Mesenteric fat pad (tissue), 1 donor: ENCODE results near the gene UGT2B17. TPM values are rescaled to one million over a fixed set of nuclear protein-coding genes. Genes with fewer than 3 reads are reported as not detected.
"Not testable (repeated sequence)": the region's sequence is repeated elsewhere in the genome, so short reads cannot be mapped to it uniquely, and the experiment has no call there.

Experiments
- DNase-seq: peaks from one replicate; pipeline ENCODE4 v3.0.0-alpha.2; 2020; ENCODE audit warnings: low spot score
- long read RNA-seq: library from polyadenylated mRNA; unstranded; transcript quantifications from one replicate; pipeline ENCODE4 v2.0.0, GENCODE V29; 2020
- total RNA-seq: library from RNA; stranded (reverse); fragmentation: NEBNext Ultra II Directional; extraction: Animal tissue kit (Norgen Biotek cat#: 25700); gene quantifications from one replicate; pipeline ENCODE4 v1.2.1, GENCODE V29; 2021
- donor health status: DM: yes; HTN: yes; CAD: no.

UGT2B17 gene
- total RNA-seq: 0.29 TPM
- long read RNA-seq: 0 reads

DNA sequence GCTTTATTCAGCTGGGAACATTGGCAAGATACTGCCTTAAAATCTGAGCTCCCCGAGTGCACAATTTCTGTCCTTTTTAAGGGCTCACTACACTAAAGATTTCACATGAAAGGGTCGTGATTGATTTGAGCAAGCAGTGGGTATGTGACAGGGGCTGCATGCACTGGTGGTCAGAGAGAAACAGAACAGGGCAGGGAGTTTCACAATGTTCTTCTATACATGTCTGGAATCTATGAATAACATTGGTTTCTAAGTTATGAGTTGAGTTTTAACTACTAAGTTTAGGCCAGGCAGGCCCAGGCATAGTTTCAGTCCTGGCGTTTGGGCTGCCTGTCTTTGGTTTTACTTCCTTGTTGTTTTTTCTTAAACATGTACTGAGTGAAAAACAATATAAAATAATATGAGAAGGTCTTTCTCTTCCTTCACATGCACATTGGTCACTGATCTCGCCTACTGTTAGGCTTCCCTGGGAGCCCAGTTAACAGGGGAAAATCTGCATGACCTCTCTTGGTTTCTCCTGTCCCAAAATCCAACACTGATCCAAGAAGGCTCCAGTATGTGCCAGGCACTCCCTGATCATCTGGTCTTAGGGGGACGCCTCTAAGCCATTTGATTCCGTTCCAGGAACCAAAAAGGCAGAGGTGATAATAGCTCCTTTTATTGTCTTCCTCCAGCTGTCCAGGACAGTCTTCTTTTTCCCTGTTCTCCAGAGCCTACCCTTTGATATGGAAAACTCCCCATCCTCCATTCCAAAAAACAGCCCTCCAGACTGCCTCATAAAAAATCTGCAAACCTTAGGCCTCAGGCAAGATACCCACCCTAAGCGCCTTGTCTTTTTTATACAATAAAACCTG lies at the start of gene UGT2B17:
Gene UGT2B17, minus strand, starts transcription at position 51 of the 854 bp plus-strand sequence. CDS start 7,838 bp downstream, outside the sequence.
- DNase-seq: no peak

DNA sequence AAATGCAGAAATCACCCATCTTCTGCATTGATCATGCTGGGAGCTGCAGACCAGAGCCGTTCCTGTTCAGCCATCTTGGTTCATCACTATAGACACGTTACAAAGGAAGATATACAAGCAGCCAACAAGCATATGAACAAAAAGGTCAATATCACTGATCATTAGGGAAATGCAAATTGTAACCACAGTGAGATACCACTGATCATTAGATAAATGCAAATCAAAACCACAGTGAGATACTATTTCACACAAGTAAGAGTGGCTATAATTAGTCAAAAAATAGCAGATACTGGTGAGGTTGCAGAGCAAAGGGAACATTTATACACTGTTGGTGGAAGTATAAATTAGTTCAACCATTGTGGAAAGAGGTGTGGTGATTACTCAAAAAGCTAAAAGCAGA lies 46.6 kb upstream of the UGT2B17 start:
- DNase-seq: not testable (repeated sequence)

DNA sequence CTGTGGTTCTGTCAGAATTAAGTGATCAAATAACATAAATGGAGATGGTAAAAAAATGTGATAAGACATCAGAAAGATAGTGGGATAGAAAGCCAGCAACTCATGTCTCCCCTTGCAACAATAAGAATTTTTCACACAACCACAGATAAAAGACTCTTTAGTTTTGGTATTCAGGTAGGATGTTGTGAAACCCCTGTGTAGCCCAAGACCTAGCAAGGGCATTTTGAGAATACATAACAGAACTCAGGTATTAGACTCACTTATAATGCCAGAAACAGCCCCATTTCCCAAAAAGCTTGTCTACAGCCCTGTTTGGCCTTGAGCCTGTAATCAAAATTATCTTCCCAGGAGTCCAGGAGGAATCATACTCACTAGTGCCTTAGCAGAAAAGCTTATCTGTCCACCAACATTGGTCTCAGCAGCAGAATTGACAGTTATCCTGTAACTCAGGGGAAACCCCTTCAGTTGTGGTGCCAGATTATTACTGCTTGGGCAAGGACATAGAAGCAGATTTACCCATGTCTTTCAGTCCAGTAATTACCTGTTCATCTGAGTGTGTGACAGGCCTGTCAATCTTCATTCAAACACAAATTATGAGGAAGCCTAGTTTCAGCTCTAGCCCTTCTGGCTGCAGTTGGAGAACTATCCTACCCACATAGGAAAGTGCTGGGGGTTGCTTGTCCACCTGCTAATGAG lies 41.0 kb upstream of the UGT2B17 start:
- no peak for DNase-seq

DNA sequence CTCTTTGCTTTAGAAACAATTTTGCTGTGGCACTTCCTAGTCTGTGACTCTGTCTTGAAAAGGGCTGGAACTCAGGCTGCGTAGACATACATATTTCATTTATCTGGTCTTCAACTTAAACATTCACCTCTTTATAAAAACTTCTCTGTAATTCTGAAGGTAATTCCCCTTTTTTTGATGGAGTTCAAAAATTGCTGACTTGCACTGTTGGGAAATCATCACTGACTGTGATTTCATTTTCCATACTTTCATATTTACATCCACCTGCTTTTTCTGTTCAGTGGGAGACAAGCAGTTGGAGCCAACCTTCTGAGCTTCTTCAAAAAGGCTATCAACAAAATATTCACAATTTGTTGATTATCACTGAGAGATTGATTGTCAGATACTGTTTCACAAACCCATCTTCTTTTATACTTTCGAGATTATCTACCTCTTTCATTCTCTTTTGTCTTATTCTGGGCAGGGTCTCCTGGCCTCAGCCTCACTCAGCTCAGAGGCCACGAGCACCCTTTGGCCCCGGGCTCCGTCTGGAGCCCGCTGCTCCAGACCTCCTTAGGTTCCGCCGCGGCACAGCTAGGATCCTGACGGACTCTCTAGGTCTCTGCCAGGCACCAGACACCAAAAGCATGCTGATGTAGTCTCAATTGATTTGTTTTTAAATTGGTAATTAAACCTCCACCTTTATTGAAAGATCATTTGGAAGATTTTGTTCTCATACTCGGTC lies 39.7 kb upstream of the UGT2B17 start:
- DNase-seq: no peak

DNA sequence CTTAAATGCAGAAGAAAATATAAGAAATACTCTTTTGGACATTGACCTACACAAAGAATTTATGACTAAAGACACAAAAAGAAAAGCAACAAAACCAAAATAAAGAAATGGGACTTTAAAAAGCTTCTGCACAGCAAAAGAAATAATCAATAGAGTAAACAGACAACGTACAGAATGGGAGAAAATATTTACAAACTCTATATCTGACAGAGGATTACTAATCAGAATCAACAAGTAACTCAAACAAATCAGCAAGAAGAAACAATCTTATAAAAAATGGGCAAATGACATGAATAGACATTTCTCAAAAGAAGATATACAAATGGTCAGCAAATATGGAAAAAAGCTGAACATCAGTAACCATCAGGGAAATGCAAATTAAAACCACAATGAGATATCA lies 37.6 kb upstream of the UGT2B17 start:
- DNase-seq: no peak

DNA sequence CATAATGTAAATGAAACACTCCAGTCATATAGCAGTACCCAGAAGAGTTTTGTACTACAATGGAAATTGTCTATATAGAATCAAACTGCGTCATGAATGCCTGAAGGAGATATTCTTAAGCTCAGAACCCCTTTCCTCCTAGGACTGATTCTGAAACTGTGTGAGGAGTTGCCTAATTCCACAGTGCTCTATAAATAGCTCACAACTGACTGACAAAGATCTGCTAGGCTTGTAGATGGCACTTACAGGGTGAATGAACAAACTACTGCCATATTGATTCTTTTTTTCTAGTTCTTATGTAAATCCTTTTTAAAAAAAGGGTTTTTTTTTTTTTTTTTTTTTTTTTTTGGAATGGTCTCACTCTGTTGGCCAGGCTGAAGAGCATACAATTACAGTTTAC lies 30.1 kb upstream of the UGT2B17 start:
- no peak for DNase-seq

DNA sequence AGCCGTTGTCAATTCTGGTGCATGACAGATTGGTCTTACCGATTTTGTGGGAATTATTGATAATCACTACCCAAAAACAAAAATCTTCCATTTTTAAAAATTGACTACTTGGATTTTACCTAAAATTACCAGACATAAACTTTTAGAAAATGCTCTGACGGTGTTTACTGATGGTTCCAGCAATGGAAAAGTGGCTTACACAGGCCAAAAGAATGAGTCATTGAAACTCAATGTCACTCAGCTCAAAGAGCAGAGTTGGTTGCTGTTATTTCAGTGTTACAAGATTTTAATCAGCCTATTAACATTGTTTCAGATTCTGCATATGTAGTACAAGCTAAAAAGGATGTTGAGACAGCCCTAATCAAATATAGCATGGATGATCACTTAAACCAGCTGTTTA lies 23.0 kb upstream of the UGT2B17 start:
- no peak for DNase-seq

DNA sequence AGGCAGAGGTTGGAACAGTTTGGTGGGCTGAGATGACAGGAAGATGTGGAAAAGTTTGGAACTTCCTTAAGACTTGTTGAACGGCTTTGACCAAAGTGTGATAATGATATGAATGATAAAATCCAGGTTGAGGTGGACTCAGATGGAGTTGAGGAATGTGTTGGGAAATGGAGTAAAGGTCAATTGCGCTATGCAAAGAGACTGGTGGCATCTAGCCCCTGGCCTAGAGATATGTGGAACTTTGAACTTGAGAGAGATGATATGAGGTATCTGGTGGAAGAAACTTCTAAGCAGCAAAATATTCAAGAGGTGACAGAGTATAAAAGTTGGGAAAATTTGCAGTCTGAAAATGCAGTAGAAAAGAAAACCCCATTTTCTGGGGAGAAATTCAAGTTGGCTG lies 21.4 kb upstream of the UGT2B17 start:
- DNase-seq: no peak

DNA sequence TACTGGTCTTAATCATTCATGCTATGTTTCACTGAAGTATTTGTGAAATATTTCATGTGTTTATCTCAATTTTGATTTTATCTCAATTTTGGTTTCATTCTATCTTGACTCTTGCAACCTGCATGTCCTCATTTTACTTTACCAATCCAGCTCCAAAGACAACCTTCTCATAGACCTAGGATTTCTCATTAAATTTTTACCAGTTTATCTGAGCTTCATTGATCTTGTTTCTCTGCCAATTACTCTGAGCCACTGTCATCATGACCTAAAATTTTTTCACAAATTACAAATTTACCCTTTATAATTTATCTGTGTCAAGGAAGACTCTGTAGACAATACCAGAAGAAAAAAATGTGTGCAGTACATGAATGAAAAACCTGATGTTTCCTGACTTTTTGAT lies 18.6 kb upstream of the UGT2B17 start:
- no peak for DNase-seq

DNA sequence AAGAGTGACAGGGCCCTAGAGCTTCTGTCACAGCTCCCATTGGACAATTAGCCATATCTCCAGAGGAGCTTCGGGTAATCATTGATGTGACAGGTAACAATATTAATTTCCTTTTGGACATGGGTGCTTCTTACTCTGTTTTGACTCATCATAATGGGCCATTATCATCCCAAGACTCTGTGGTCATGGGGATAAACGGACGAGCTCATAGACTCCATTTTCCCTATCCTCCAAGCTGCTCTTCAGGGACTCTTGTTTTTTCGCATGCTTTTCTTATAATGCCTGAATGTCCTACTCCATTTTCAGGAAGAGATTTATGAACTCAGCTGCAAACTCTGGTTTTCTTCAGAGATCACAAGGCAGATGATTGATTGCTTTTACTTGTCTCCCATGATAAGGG lies 17.0 kb upstream of the UGT2B17 start:
- DNase-seq: no peak

DNA sequence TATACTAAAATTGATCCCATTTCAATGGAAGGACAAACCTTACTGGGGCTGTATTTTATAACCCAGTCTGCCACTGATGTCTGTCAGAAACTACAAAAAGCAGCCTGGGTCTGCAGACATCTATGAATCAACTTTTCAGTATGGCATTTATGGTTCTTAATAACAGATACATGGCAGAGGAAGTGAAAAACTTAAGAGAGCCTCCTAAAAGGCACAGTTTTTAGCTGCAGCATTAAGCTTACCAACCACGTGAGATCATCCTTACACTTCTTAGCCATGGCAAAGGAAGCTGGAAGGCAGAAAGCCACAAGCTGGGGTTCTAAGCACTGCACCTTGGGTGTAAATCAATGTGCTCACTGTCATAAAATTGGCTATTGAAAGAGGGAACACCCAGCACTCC lies 16.6 kb upstream of the UGT2B17 start:
- DNase-seq: no peak

DNA sequence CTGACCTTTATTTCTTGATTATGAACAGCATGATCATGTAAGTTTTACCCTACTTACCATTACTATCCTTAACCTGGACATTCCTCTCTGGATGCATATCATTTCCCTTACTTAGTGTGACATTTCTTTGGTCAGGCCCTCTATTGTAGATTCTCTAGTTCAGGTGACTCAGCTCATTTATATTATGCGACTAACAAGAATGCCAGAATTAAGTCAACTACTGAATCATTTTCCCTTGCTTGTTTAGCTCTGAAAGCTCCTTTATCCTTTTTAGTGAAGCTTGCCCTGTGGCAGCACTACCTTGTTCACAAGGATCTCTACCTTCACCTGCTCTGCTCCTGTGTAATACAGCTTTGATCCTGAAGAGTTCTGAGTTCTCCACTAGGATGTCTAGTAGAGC lies 15.1 kb upstream of the UGT2B17 start:
- no peak for DNase-seq

DNA sequence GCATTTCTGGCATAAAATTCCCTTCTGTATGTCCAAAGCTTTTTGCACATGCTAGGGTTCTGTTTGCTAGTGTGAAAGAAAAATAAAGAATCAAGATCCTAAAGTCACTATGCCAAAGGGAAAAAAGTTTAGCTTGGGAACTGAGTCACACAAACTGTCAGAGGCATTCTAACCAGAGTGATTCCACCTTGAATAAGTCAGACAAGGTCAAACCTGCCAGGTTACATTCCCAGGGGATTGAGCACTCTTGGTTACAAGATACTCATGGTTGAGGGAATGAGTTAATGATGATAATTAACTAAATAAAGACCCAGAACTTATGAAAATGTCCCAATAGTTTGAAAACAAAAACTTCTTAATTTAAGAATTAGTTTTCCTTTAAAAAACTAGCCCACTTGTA lies 13.7 kb upstream of the UGT2B17 start:
- no peak for DNase-seq

DNA sequence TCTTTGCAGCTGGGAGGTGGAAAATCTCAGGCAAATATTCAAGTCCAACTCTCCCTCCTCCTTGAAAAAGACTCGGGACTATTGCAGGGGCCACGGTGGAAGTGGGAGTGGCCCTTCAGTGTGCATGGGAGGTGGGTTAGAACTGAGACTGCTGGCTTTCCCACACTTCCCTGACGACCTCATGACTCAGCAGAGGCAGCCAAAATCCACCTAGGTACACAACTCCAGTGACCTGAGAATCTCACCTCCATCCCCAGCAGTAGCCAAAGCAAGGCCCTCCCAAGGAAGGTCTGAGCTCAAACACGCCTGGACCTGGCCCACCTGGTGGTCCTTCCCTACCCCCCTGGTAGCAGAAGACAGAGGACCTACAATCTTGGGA lies 6.2 kb upstream of the UGT2B17 start:
- DNase-seq: no peak

DNA sequence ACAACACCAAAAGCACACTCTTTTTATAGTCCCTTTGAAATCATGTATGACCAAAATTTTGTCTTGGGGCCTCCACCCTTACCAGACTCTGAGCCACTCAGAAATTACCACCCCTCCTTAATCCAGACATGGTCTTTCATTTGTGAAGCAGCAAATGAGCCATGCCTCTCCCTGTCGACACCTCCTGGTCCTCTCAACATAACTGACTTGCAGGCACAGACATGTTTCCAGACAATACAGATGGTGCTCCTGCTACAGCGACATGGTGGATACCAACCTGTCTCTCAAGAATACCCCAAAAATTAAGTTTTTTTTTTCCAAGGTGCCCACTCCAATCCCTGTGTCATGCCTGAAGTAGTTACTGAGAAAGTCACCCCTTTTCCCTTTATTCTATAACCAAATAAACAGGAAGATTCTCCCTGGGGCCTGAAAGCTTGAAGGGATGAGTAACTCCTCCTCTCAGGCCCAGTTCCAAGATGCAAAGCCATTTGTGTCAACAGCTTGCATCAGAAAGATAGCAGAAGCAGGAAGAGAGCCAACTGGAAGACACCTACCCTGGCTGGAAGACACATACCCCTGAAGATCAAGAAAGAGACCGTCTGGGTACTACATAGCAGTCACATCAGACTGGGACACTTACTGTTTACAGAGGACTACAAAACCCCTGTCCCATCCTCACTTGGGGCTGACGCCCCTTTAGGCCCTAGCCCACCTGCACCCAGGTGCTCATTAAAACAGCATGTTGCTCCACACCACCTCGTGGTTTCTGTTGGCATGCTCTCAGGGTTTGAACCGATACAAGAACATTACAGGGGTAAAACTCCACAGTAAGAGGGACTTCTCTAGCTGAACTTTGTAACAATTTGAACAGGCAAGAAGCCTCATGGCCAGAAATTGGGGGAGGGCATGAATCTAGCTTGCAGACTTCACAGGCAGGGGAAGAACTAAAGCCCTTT lies 5.5 kb upstream of the UGT2B17 start:
- no peak for DNase-seq

DNA sequence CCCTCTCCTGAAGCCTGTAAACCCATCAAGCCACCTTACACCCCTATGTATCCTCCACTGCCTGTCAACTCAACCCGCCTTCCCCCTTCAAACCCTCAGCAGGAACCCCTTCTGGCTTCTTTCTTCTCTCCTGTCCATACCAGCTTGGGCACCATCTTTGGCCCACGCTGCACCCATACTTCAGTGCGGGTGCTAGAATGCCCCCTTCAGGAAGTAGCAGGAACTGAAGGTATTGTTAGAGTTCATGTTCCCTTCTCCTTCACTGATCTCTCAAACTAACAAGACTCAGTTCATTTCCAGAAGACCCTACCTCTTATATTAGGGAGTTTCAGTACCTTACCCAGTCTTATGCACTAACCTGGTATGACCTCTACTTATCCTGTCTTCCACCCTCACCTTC lies 1.5 kb upstream of the UGT2B17 start:
- no peak for DNase-seq

DNA sequence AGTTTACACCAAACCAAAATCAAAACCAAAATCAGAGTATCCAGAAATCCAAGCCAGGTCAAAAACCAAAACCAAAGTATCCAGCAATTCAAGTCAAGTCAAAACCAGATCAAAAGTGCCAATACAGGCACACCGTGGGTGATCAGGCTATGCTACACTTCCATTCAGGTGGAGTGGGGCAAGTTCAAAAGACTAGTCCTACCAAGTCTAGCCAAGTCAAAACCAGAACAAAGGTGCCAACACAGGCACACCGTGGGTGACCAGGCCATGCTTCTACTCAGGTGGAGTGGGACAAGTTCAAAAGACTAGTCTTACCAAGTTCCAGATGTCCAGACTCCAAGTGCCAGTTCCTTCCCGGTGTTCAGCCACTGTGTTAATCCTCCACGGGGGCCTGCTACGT lies 486 bp downstream of the UGT2B17 start:
- DNase-seq: not testable (repeated sequence)

DNA sequence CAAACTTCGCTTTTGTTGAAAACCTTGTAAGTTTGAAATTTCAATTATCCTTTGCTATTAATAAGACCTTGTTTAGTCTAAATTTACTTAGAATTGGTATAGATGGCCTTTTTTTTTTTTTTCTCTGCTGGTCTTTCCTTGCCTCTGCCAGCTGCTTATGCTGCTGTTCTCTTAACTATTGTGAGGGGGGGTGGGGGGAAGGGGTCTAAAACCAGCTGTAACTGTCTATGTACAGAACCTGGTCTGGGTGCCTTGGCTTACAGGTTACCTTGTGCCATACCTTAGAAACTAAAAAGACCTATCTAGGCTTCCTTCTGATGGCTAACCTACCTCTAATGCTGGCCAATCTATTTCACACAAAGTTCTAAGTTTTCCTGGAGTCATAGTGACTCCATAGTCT lies 1.0 kb downstream of the UGT2B17 start:
- no peak for DNase-seq

DNA sequence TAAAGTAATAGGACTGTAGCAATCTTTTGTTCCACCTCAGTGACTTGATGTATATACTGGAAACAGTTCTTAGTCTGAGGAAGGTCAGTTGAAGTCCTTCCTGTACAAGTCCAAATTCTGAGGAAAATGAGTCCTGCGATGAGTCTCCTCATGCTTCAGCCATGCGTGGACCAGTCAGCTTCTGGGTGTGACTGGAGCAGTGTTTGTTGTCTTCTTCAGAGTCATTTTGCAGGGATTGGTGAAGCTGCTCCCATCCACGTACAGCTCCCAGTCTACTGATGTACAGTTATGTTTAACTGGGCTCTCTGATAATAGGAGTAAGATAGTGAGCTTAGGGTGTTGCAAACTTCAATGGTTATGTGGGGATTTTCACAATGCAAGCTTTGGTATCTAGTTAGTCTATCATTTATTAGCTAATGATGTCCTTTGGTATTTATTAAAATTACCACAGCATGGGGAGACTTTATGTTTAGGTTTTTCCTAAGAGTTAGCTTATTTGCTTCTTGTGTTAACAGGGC lies 3.4 kb downstream of the UGT2B17 start:
- DNase-seq: no peak

DNA sequence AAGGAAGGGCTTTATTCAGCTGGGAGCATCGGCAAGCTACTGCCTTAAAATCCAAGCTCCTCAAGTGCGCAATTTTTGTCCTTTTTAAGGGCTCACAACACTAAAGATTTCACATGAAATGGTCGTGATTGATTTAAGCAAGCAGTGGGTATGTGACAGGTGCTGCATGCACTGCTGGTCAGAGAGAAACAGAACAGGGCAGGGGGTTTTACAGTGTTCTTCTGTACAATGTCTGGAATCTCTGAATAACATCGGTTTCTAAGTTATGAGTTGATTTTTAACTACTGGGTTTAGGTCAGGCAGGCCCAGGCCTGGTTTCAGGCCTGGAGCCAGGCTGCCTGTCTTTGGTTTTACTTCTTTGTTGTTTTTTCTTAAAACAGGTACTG lies 6.0 kb downstream of the UGT2B17 start:
- DNase-seq: no peak
